Measurements from ENCODE around the gene NINJ2.

DNA sequence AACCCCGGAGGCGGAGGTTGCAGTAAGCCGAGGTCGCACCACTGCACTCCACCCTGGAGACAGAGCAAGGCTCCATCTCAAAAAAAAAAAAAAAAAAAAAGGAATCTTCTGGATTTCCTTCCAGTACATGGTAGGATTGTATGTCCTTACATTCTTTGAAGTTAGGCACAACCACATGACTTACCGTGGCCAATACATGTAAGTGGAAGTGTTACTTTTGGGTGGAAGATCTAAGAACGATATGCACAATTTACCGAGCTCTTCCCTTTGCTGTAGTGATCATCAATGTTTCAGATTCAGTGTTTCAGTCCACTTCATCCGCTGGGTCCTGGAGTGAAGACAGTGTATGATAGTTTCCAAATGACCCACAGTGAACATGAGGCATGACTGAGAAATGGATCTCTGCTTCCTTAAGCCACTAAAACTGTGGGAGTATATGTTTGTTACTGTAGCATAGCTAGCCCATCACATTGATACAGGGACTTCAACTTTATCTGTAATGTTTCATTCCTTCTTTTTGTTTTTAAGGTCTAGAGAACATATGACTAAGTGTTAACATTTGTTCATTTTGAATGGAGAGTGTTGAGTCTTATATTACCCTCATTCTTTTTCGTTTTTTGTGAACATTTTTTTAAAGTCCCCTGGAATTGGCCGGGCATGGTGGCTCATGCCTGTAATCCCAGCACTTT, 18.5 kb upstream of the NINJ2 start:
- TF ChIP-seq SREBF1 (IDR thresholded peaks at IDR 0.05; ENCODE audit: low read length) (no peak), RAD21 (IDR thresholded peaks at IDR 0.05; ENCODE audit: insufficient read depth, low read depth, low read length) (no peak), CREB1 (IDR thresholded peaks at IDR 0.05; ENCODE audit: low read depth) (no peak), POLR2A (IDR thresholded peaks at IDR 0.05; ENCODE audit: low read depth, low read length) (no peak), ETV6 (conservative IDR thresholded peaks at IDR 0.05 in 1 of 2, IDR thresholded peaks at IDR 0.05 in 1 of 2; ENCODE audit: borderline replicate concordance in 1 of 2, low read depth in 1 of 2) (no peak), EZH2 (IDR thresholded peaks at IDR 0.05; ENCODE audit: borderline replicate concordance, control insufficient read depth, low read depth, low read length) (no peak)
- TF ChIP-seq, protein P1, sequence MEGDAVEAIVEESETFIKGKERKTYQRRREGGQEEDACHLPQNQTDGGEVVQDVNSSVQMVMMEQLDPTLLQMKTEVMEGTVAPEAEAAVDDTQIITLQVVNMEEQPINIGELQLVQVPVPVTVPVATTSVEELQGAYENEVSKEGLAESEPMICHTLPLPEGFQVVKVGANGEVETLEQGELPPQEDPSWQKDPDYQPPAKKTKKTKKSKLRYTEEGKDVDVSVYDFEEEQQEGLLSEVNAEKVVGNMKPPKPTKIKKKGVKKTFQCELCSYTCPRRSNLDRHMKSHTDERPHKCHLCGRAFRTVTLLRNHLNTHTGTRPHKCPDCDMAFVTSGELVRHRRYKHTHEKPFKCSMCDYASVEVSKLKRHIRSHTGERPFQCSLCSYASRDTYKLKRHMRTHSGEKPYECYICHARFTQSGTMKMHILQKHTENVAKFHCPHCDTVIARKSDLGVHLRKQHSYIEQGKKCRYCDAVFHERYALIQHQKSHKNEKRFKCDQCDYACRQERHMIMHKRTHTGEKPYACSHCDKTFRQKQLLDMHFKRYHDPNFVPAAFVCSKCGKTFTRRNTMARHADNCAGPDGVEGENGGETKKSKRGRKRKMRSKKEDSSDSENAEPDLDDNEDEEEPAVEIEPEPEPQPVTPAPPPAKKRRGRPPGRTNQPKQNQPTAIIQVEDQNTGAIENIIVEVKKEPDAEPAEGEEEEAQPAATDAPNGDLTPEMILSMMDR (IDR thresholded peaks at IDR 0.05 in 2 of 3, conservative IDR thresholded peaks at IDR 0.05 in 1 of 3; ENCODE audit: control insufficient read depth in 2 of 3, extremely low read depth in 1 of 3, insufficient read depth in 1 of 3, low read depth in 3 of 3, low read length in 3 of 3), result no peak

Data from GM12878 (cell line).